Stimulated activated CD8-positive, alpha-beta memory T cell treated with anti-CD3 and anti-CD28 coated beads, Interleukin-12 subunit alpha, Interleukin-12 subunit beta, amount 100 ng/mL, for 1 hour (primary cell): ENCODE data around the gene RFXAP.
A peak's percentile ranks its signal among the peaks of the same experiment; 100 is the strongest.

Source experiments
- DNase-seq: peaks from one replicate; pipeline ENCODE4 v3.0.0-alpha.2; 2020; ENCODE audit warnings: low read depth

Gene RFXAP

DNA sequence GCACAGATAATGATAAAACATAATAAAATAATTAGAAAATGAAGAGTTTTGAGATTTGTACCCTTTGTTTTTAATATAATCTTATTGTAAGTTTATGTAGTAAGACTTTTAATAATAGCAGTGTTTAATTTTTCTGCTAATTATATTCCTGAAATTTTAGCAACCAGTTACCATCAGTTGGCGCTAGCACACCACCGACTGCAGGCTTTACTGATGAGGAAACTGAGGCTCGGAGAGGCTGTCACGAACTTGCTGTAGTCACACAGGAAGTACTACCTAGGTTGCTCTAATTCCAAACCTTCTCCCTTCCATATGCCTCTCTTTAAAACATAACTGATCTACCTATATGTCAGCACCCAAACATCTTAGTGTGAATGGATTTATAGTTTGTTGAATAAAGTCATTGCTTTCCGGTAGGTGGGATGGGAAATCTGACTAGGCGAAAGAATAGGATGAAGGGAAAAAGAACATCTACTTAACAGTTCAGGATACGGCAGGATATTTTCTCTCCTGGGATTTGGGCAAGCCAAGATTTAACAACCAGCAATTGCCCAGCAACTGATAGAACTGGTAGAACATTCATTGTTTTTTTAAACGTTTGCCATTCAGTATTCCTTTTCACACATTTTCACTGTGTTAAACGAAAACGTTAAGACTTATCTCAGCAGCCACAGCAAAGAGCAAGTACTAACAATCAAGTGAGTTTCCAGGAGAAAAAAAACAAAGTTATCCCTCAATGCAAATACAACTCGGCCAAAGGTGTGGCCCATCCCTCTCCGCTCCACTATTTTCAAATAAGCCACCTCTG, 822 bp upstream of the RFXAP start:
- DNase-seq = no peak

DNA sequence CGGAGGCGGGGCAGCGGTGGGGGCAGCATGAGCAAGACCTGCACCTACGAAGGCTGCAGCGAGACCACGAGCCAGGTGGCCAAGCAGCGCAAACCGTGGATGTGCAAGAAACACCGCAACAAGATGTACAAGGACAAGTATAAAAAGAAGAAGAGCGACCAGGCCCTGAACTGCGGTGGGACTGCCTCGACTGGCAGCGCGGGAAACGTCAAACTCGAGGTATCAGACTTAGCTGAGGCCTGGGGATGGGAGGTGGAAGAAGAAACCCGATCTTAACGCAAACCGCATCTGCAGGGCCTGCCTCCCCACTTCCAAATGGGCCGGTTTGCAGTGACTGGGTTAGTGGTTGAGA, 693 bp downstream of the RFXAP start:
- peak; percentile 1 for DNase-seq

DNA sequence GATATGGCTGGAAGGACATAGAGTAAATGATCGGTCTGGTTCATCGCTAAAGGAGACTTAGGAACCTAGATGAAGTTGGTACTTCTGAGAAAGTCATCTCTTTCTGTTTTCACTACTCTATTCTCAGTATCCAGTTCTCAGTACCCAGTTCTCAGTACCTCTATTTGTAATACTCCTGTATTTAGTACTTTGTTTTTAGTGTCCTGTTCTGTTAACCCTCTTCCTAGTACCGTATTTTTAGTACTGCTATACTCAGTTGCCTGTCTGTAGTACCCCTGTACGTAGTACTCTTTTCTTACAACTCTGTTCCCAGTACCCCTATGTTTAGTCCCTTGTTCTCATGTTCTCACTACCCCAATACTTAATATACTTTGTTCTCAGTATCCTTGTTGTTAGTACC, 1.2 kb downstream of the RFXAP start:
- DNase-seq = no peak

DNA sequence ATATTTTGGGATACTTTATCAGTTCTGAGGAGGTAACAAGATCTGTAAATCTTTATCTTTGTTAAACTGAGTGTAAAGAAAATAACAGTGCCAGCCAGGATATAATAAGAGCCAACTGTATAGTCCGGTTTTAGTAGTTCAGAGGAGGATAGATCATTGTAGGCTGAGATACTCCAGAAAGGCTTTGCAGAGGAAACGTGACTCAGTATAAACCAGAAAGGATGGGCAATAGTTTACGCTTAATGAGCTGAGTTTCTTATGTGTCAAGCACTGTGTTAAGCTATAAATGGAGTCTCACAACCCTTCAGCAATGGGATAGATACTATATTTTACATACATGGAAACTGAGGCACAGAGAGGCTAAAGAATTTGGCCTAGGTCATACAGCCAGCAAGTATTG, 3.8 kb downstream of the RFXAP start:
- no peak for DNase-seq

DNA sequence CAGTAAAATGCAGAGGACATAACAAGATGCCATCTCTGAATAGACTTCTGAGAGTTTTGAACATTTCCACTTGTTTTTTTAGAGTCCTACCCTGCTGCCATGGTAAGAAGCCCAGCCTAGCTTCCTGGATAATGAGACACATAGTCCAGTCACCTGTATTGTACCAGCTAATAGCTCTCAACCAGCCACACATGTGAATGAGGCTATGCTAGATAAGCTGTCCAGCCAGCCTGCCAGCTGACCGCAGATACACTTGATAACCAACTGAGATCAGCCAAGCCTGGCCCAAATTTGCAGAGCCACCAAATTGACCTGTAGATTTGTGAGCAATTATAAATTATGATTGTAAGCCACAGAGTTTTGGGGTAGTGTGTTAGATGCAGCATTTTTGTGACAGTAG, 10.7 kb downstream of the RFXAP start:
- DNase-seq = no peak

DNA sequence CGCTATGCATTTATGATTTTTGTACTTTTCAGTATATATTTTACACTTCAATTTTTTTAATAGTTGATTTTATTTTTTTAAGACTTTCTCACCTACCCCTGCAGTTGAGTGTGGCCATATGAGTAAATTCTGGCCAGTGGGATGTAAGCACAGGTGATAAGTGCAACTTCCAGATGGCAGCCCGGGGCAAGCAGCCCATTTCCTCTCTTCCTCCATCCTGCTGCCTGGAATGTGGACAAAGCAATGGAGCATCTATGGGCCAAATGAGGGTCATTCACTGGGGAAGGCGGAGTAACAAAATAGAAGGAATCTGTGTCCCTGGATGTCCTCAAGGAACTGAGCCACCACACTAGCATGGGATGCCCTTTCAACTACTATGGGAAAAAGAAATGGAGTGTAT, 12.3 kb downstream of the RFXAP start:
- no peak for DNase-seq

DNA sequence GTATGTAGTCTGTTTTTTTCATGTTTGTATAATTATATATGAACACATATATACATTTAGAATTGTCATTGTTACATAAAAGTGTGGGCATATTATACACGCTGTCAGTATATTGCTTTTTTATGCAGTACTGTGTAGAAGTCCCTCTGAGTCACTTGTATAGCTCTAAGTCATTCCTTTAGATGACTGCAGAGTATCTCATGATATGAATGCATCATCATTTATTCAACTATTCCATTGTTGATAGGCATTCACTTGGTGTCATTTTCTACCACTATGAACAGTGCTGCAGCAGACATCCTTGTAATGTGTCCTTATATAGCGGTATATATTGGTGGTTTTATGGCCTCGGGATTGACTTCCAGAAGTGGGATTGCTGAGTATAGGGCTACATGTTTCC, 15.3 kb downstream of the RFXAP start:
- DNase-seq = no peak

DNA sequence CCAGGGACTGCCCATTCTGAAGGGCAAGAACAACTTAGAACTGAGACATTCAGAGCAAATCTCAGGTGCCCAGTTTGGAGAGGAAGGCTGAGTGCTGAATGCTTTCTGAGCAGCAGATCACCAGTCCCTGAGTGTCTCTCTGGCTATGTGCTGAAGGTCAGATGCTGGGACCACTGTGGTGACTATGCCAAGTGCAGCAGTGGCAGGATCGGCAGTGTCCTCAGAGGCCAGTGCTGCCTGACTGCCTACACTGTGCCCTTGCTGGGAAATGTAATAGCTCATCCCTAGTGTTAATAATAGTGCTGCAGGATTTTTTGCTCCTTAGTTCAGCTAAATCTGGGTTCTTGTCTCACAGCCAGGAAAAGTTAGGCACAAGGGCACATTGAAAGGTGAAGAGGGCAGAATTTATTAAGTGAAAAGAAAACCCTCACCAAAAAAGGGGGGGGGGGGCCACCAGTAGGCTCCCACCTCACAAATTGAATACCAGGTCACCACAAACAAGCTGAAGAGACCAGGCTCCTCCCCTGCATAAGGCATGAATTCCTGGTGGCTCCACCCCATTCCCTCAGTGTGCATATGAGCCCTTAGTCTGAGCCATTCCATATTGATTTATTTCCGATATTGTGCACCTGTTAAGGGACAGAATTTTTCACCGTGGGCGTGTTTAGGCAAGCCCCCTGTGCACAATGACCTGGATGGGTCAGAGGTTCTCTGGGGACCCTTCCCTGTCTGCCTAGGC, 18.5 kb downstream of the RFXAP start:
- no peak for DNase-seq

DNA sequence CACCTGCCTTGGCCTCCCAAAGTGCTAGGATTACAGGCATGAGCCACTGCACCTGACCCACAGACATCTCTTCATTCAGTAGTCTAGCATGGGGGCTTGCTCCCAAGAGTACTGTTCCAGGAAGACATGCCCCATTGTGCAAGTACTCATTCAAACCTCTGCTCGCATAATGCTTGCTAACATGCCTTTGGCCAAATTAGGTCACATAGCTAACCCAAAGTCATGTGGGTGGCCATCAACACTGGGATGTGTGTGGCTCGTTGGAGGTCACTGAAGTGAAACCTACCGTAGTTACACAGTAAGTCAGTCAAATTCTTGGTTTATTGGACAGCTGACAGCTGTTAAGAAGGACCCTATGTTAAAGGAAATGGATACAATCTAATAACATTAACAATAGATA, 20.3 kb downstream of the RFXAP start:
- no peak for DNase-seq

DNA sequence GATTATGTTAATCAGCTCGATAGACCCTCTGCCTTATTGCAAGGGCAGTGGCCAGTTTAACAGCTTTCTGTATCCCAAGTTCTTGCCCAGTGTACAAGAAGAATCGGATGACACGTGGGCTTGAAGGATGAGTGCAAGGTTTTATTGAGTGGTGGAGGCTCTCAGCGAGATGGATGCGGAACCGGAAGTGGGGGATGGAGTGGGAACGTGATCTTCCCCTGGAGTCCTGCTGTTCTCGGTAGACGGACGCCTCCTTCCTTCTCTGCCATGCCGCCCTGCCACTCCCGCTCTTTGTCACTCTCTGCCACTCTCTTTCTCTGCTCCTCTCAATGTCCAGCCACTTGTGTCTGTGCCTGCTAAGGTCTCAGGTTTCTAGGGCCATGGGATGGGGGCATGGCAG, 21.0 kb downstream of the RFXAP start:
- DNase-seq = no peak

DNA sequence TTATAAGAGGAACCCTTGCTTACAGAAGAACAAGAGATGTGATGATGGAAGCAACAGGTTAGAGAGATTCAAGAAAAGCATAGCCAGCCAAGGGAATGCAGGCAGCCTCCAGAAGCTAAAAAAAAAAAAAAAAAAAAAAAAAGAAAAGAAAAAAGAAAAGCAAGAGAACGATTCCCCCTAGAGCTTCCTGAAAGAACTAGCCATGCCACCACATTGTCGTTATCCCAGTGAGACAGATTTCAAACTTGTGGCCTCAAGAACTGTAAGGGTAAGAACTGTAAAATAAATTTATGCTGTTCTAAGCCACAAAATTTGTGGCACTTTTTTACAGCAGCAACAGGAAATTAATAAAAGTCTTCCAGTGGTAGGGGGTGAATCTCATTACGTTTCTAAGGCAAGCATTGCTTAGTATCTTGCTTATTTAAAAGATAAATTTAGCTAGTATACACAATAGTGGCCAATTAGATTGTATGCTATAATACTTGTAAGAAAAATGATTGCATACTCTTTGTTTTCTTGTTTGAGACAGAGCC, 21.8 kb downstream of the RFXAP start:
- DNase-seq = no peak

DNA sequence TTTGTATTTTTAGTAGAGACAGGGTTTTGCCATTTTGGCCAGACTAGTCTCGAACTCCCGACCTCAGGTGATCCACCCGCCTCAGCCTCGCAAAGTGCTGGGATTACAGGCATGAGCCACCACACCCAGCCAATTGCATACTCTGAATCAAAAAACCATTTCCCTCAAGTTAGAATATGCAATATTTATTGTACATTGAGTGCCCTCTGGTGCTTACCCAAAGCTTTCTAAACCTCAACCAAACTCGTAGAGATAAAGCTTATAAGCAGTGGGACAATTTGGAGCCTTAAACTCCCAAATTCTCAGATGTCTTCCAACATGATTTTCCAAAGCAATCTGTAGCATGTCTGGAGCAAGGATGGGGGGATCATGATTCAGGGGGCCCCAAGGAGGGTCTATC, 22.4 kb downstream of the RFXAP start:
- DNase-seq = no peak

DNA sequence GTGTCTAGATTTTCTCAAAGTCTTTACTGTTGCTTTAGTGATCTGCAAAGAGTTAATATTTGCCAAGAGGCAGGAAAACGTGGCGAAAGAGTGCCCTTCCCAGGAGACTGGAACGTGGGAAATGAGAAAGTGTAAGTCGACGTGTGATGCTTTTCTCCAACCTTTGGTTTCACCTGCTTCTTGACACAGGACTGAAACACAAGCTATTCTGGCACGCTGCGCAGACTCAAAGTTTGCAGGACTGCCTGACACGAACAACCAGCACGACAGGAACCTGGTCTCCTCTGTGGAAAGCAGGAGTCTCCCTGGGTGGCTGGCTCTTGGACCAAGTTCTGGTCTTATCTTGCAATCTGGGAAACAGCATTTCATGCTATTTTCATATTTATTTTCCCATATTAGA, 28.6 kb downstream of the RFXAP start:
- DNase-seq = no peak

DNA sequence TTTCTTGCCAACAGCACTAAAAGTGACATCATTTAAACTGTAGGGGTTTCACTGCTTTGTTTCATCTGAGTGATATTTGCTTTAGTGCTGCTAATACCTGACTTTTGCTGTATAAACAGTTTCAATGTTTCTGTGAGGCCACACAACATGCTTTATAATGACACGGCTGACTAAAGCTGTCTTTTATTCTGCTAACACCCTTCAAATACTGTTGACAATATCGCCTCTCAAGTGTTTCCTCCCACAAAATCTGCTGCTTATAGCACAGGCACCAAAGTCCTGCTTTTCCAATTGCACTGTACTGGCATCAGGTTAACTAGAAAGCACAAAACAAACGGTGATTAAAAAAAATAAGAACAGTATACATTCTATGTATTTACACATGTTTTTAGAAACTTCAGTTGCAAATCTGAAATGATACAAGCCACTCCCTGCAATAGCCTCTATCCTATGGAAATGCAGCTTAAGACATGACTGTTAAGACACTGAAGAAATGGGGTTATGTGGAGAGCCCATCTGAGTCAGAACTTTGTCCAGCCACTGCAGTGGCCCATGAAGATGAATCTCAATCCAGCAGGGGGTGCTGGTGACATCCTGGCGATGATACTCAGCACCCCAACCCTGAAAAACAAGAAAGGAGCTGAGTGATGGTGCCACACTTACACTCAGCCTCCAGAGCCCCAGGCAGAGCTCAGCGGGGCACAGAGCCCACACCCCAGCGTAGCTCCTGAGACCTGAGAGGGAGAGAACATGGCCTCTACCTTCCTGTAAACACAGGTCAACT, 29.4 kb downstream of the RFXAP start:
- DNase-seq = no peak

DNA sequence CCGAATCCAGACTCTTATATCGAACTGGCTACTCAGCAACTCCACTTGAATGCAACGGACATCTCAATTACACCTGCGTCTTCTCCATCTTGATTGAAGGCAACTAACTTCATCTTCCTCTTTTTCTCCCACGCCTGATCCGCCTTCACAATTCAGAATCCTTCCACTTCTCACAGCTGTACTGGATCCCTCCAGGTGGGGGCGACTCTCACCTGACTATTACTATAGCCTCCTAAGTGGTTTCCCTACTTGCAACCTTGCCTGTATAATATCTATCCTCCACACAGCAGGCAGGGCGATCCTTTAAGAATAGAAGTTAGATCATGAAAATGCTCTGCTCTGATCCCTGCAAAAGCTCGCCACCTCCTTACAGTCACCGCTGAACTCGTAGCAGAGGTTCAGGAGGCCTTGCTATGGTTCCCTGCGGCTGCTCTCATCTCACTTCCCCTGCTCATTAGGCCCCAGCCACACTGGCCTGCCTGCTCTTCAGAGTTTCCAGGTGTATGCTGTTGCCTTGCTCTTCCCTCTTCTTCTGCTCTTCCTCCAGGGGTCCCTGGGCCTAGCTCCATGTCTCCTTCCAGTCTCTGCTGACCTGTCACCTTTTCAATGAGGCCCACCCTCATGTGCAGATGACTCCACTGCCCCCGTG, 31.9 kb downstream of the RFXAP start:
- DNase-seq = no peak

DNA sequence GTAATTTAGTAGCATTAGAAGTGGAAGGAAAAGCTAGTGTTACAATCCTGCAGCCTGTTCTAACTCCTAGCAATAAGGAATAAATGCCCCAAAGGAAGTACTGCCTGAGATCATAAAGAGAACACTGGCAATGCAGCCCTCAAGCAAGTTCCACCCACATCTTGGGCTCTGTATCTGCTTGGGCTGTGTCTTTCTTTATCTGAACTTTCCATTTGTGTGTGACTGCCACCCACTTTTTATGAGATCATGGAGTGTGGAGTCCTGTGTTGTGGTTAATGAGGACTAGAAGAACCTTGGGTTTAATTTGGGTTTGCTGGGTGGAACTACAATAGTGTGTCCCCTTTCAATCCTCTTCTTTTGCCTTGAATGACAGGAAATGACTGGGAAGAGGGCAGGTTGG, 38.2 kb downstream of the RFXAP start:
- DNase-seq = no peak

DNA sequence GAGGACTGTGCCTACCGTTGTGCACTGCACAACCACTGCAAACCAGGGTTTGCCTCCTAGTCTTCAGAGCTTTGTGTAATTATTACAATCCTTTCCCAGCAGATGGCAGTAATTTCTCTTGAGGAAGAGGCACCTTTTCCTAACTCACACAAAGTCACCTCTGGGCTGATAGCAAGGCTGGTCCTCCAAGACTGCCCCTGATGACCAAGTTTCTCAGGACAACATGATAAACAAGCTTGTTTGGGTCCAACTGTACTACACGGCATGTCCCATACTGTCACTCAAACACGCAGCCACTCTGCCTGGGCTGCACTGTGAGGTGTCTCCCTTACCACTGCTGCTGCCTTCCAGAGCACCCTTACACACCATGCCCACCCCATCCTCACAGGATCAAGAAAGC, 39.3 kb downstream of the RFXAP start:
- no peak for DNase-seq

DNA sequence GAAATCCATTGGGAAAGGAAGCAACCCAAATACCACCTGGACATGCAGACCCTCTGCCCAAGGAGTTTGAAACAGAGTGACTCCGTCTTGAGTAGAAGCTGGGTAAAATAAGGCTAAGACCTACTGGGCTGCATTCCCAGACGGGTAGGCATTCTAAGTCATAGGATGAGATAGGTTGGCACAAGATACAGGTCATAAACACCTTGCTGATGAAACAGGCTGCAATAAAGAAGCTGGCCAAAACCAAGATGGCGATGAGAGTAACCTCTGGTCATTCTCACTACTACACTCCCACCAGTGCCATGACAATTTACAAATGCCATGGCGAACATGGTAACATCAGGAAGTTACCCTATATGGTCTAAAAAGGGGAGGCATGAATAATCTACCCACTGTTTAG, 40.2 kb downstream of the RFXAP start:
- DNase-seq = no peak

DNA sequence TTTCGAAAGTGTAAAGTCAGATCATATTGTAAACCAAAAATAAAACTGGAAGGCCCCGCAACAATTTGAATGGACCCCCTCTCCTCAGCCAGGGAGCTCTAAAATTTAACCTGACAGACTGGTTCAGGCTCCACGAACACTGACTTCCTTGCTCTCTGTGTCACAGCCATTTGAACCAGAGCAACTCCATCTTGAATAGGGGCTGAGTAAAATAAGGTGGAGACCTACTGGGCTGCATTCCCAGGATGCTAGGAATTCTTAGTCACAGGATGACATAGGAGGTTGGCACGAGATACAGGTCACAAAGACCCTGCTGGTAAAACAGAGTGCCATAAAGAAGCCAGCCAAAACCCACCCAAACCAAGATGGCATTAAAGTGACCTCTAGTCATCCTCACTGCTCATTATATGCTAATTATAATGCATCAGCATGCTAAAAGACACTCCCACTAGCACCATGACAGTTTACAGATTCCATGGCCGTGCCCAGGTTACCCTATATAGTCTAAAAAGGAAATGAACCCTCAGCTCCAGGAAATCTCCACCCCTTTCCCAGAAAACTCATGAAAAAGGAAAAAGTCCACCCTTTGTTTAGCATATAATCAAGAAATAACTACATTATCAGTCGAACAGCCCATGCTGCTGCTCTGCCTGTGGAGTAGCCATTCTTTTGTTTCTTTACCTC, 43.1 kb downstream of the RFXAP start:
- DNase-seq = no peak

DNA sequence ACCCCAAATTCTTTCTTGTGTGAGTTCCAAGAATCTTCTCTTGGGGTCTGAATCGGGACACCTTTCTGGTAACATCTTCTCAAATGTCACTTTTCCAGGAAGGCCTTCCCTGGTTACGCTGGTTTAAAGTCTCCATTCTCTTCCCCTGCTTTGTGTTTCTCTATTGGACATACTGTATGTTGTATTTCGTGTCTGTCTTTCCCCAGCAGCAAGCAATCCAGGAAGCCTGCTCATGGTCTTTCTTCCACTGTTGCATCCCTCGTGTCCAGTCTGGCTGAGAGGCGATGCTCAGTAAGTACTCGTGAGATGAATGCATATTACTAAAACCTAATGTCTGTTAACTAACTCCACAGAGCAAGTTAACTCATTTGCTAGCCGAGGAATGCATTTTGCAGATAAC, 43.7 kb downstream of the RFXAP start:
- DNase-seq = no peak

DNA sequence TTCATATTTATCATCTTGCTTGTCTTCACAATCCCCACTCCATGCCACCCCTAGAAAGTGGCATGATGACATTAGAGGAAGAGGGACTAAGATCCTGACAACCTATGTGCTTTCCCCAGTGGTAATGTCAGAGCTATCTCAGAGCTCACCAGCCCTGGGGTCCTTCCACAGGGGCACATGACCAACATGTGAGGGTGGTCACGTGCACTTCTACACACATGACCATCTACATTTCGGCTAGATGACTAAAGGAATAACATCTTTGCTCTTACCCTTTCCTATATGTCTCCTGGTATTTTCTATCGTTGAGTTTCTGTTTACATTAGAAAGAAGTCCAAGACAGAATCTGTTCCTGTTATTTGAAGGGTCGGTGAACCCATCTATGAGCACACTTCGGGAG, 46.2 kb downstream of the RFXAP start:
- DNase-seq = no peak

DNA sequence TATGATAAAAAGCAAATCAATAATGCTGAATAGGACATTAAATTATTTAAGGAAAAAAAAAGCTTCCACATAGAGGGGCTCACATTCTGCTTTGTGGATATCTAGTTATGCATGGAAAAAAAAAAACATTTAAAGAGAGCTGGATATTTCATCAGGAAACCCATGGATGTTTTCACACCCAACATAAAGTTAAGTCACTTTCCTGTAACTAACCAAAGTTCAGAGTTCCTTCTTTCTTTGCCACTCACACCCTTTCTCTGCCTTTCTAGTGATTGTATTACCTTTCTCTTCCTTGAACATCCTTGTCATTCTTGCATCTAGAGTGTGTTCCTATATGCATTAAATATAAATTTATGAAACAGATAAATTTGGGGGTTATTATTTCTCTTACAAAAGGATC, 47.2 kb downstream of the RFXAP start:
- no peak for DNase-seq
